Measurements from ENCODE around the gene COPS7B. TPM values are rescaled to one million over a fixed set of nuclear protein-coding genes. Genes with fewer than 3 reads are reported as not detected.

COPS7B gene
- total and polyA plus RNA-seq, 4 experiments from 2014 or later = 30.2 to 57.9 (median 43.0) TPM

DNA sequence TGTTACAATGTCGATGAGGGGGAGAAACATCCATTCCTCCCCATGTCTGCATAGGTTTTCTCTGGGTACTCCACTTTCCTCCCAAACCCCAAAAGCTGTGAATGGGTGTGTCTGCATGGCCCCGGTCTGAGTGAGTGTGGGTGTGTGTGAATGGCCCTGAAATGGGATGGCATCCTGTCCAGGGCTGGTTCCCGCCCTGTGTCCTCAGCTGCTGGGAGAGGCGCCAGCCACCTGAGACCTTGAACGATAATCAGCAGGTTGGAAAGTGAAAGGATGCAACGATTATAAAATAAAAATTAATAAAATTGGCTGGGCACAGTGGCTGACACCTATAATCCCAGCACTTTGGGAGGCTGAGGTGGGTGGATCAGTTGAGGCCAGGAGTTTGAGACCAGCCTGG, 70.7 kb downstream of the COPS7B start:
- Histone ChIP-seq H3K4me3 (ENCODE audit: low read length in 2 of 2) (no peak overlapping the region), H3K27ac (ENCODE audit: low read depth, low read length) (no peak overlapping the region), H3K4me1 (ENCODE audit: insufficient read depth, low read length) (no peaks in the 10 kb centered on the region), H3K9me3 (ENCODE audit: control insufficient read depth in 1 of 2, low read length in 2 of 2) (no peaks in the 10 kb centered on the region), H3K27me3 (ENCODE audit: insufficient read depth, low read length) (no peaks in the 10 kb centered on the region), H3K36me3 (ENCODE audit: insufficient read depth, low read length) (no peaks in the 10 kb centered on the region)
- CTCF ChIA-PET (ENCODE audit: partially characterized antibody) = no interaction called here
- Mint-ChIP-seq H3K4me3 (no peak overlapping the region), H3K27me3 (peaks cover 5 to 6% of the 10 kb centered on the region in 2 donors), H3K36me3 (no peaks in the 10 kb centered on the region), H3K9me3 (no peaks in the 10 kb centered on the region), H3K27ac (no peak overlapping the region), H3K4me1 (peaks cover 0 to 4% (median under 1%) of the 10 kb centered on the region in 4 donors)
- no peak for DNase-seq
- POLR2A ChIA-PET (ENCODE audit: partially characterized antibody) = no interaction called here
- intact Hi-C loops (cut with micrococcal nuclease) = no loop called here

Other genes with a start within 250 kb of the COPS7B start
- not detected for gene TEX44, start 193.6 kb upstream of the COPS7B start, total RNA-seq
- gene TEX44, start 193.6 kb upstream of the COPS7B start, polyA plus RNA-seq = not detected
- 1,000 to 10,000 TPM in 1 of 2 experiments, 100 to 1,000 TPM in 1; 974 to 1,069 TPM for gene PTMA, start 77.9 kb upstream of the COPS7B start, total RNA-seq
- 1,000 to 10,000 TPM; 1,347 to 1,836 TPM for gene PTMA, start 77.9 kb upstream of the COPS7B start, polyA plus RNA-seq
- gene PDE6D, start 5.2 kb upstream of the COPS7B start, total RNA-seq = 10 to 100 TPM; 29.1 to 30.5 TPM
- gene PDE6D, start 5.2 kb upstream of the COPS7B start, polyA plus RNA-seq = 10 to 100 TPM; 52.2 to 74.0 TPM
- gene NPPC, start 140.0 kb downstream of the COPS7B start, total RNA-seq = not detected
- not detected for gene NPPC, start 140.0 kb downstream of the COPS7B start, polyA plus RNA-seq
- gene DIS3L2, start 175.3 kb downstream of the COPS7B start, total RNA-seq = 10 to 100 TPM; 56.0 to 59.7 TPM
- 10 to 100 TPM; 16.0 to 22.6 TPM for gene DIS3L2, start 175.3 kb downstream of the COPS7B start, polyA plus RNA-seq

All from CD4-positive, alpha-beta memory T cell (primary cell).